HepG2 (cell line): ENCODE measurements around the gene SCAI. TPM values are rescaled to one million over a fixed set of nuclear protein-coding genes. Genes with fewer than 3 reads are reported as not detected.

Source experiments
- ATAC-seq: fragments of 200-7000 bp; cut with Tn5 transposase; 3 replicates; pipeline ENCODE4 v1.9.1; 2020; ENCODE audit warnings: mild to moderate bottlenecking, moderate library complexity
- BruUV-seq: library from RNA; stranded (reverse); fragments of 400-500 nt; replicated peaks from 2 replicates; lab custom pipeline; 2021; lab: Mats Ljungman, UMichigan
- CTCF ChIA-PET: fragments of 300-600 bp; formaldehyde crosslinking; extraction: SDS; loops from one replicate; lab custom pipeline; 2021; ENCODE audit warnings: low total read pairs, inconsistent platforms, low intra/inter-chr PET ratio; lab: Yijun Ruan, JAX
- POLR2A ChIA-PET: fragments of 350-600 bp; sonication (Branson Sonifier 250); formaldehyde crosslinking; loops from one replicate; lab custom pipeline; 2020; ENCODE audit warnings: antibody characterized with exemption, inconsistent platforms; lab: Yijun Ruan, JAX
- DNase-seq: peaks from one replicate; pipeline ENCODE4 v3.0.0-alpha.2; 2015; ENCODE audit warnings: low spot score
- FAIRE-seq: peaks from 3 replicates; lab custom pipeline; 2011; peaks lifted over from hg19 to GRCh38; lab: Jason Lieb, UNC
- H2AFZ ChIP-seq: one replicate; pipeline ENCODE4 v1.6.1; 2011; ENCODE audit warnings: low read length, inconsistent platforms
- H3K27ac ChIP-seq: fragments of 300-600 bp; 3 replicates; pipeline ENCODE4 v1.8.0; 2011; ENCODE audit warnings: mixed run types, mild to moderate bottlenecking, mixed read lengths, low read length, inconsistent platforms; ENCODE audit not compliant: insufficient read depth; ENCODE audit errors: extremely low read length
- H3K27me3 ChIP-seq, 2 experiments: fragments of 200-600 bp in 1 of 2; 2 replicates in 1 of 2; 3 replicates in 1 of 2; pipeline versions ENCODE4 v1.6.0 to v1.8.0; 2011; ENCODE audit warnings: low read length in 2 of 2, mild to moderate bottlenecking in 2 of 2, moderate library complexity in 2 of 2, inconsistent platforms in 1 of 2; ENCODE audit not compliant: insufficient read depth in 2 of 2, control insufficient read depth in 1 of 2
- H3K36me3 ChIP-seq, 2 experiments: fragments of 200-600 bp in 1 of 2; replicated peaks in 1 of 2; 2 replicates in 1 of 2; 3 replicates in 1 of 2; pipeline versions ENCODE4 v1.5.1 to v1.8.0; 2011; ENCODE audit warnings: low read length in 2 of 2, inconsistent platforms in 1 of 2; ENCODE audit not compliant: insufficient read depth in 2 of 2, control insufficient read depth in 1 of 2
- H3K4me1 ChIP-seq: 2 replicates; pipeline ENCODE4 v1.5.1; 2012; ENCODE audit warnings: low read length, inconsistent platforms; ENCODE audit not compliant: insufficient read depth
- H3K4me2 ChIP-seq: 2 replicates; pipeline ENCODE4 v1.6.0; 2011; ENCODE audit warnings: low read depth, low read length, inconsistent platforms
- H3K4me3 ChIP-seq, 3 experiments: fragments of 200-600 bp in 1 of 3; sonication (generic), shearing (Covaris generic) in 1 of 3; replicated peaks in 1 of 3; 2 replicates each; pipeline ENCODE4 v1.5.1; 2011 to 2016; ENCODE audit warnings: low read length in 3 of 3, inconsistent platforms in 2 of 3, low read depth in 2 of 3, mild to moderate bottlenecking in 2 of 3, control low read depth in 1 of 3, mixed read lengths in 1 of 3; ENCODE audit not compliant: insufficient read depth in 1 of 3
- H3K79me2 ChIP-seq: one replicate; pipeline ENCODE4 v1.6.1; 2011; ENCODE audit warnings: low read length, inconsistent platforms; ENCODE audit not compliant: insufficient read depth
- H3K9ac ChIP-seq: 2 replicates; pipeline ENCODE4 v1.6.0; 2011; ENCODE audit warnings: mild to moderate bottlenecking, low read depth, low read length, inconsistent platforms; ENCODE audit not compliant: insufficient read depth
- H3K9me3 ChIP-seq: 2 replicates; pipeline ENCODE4 v1.5.1; 2012; ENCODE audit warnings: mild to moderate bottlenecking, low read length
- H4K20me1 ChIP-seq: 2 replicates; pipeline ENCODE4 v1.6.0; 2011; ENCODE audit warnings: inconsistent platforms, mild to moderate bottlenecking, low read length, moderate library complexity; ENCODE audit not compliant: insufficient read depth
- KLF13 ChIP-seq: sonication (generic); formaldehyde crosslinking; IDR thresholded peaks from 2 replicates; pipeline ENCODE4 v1.4.0; 2020; ENCODE audit warnings: mild to moderate bottlenecking, missing genetic modification reagents
- MIER3 ChIP-seq: IDR thresholded peaks from 2 replicates; pipeline ENCODE4 v1.6.1; 2016; ENCODE audit warnings: missing compliant biosample characterization, borderline replicate concordance
- MTF1 ChIP-seq: sonication (generic); formaldehyde crosslinking; IDR thresholded peaks from 2 replicates; pipeline ENCODE4 v1.5.0; 2020; ENCODE audit warnings: missing genetic modification reagents
- PRPF4 ChIP-seq: fragments of 200-400 bp; formaldehyde crosslinking; IDR thresholded peaks from 2 replicates; pipeline ENCODE4 v1.6.1; 2016; ENCODE audit warnings: low read length, low read depth; ENCODE audit not compliant: poor library complexity, severe bottlenecking
- RFX3 ChIP-seq: IDR thresholded peaks from 2 replicates; pipeline ENCODE4 v1.6.1; 2016; ENCODE audit warnings: missing biosample characterization, missing genetic modification reagents
- ZBTB8A ChIP-seq: sonication (generic); formaldehyde crosslinking; IDR thresholded peaks from 2 replicates; pipeline ENCODE4 v1.4.0; 2020; ENCODE audit warnings: mild to moderate bottlenecking, low read depth, missing genetic modification reagents, borderline replicate concordance
- ZFP90 ChIP-seq: sonication (generic); formaldehyde crosslinking; IDR thresholded peaks from 2 replicates; pipeline ENCODE4 v1.8.0; 2022; ENCODE audit warnings: missing genetic modification reagents, mild to moderate bottlenecking, inconsistent platforms, borderline replicate concordance
- ZNF431 ChIP-seq: sonication (generic); formaldehyde crosslinking; IDR thresholded peaks from 2 replicates; pipeline ENCODE4 v1.9.0; 2022; ENCODE audit warnings: missing genetic modification reagents, low read depth, mild to moderate bottlenecking, borderline replicate concordance
- WGBS: methylation state at CpG from one replicate; pipeline ENCODE4 v1.1.6; 2017; ENCODE audit warnings: low lambda C conversion rate; 5-methylcytosine and 5-hydroxymethylcytosine counted together
- in situ Hi-C: cut with HindIII; loops from 2 replicates; pipeline ENCODE4 v1.10.0; 2017; ENCODE audit warnings: low pct_unique_long_range_greater_than_20kb; ENCODE audit not compliant: extremely low pct_ligation_motif_present
- intact Hi-C: fragments of 100-400 bp; cut with micrococcal nuclease; formaldehyde crosslinking; loops from one replicate; pipeline ENCODE4 v1.10.0; 2022; ENCODE audit not compliant: unreplicated experiment
- polyA plus RNA-seq, 8 experiments: library from polyadenylated mRNA; depleted of rRNA in 3 of 8; stranded (reverse) in 7 of 8; unstranded in 1 of 8; fragments of >200 nt; fragmentation: Illumina TruSeq in 4 of 8; extraction: Trizol in 4 of 8; gene quantifications; 2 replicates each; pipeline versions ENCODE4 v1.2.1 to v1.2.3, GENCODE V29; 2011 to 2016; ENCODE audit warnings: low read depth in 4 of 8, missing spikeins in 1 of 8, mixed read lengths in 1 of 8; ENCODE audit not compliant: insufficient read depth in 1 of 8
- total RNA-seq, 5 experiments: library from RNA; depleted of rRNA; stranded (reverse); fragments of >200 nt; fragmentation: Illumina TruSeq; extraction: Trizol; gene quantifications; 2 replicates each; pipeline ENCODE4 v1.2.3, GENCODE V29; 2016; ENCODE audit warnings: low read depth in 1 of 5
- TF ChIP-seq, protein P1 (sequence below): sonication (generic); IDR thresholded peaks from 2 replicates; pipeline ENCODE4 v1.6.1; 2016; ENCODE audit warnings: low read depth, borderline replicate concordance
- TF ChIP-seq, protein P2 (sequence below): sonication (generic); formaldehyde crosslinking; IDR thresholded peaks from 2 replicates; pipeline ENCODE4 v1.5.1; 2020; ENCODE audit warnings: mild to moderate bottlenecking, missing genetic modification reagents, borderline replicate concordance
- TF ChIP-seq, protein P3 (sequence below): sonication (generic); formaldehyde crosslinking; IDR thresholded peaks from 2 replicates; pipeline ENCODE4 v1.4.0; 2020; ENCODE audit warnings: low read depth, mild to moderate bottlenecking, missing genetic modification reagents
- TF ChIP-seq, protein P4 (sequence below): IDR thresholded peaks from 2 replicates; pipeline ENCODE4 v1.4.0; 2020; ENCODE audit warnings: mild to moderate bottlenecking, missing genetic modification reagents

The SCAI gene
- total and polyA plus RNA-seq, 2 of the 13 experiments (the other 11 are each of a cell fraction or from before 2014, with no cell fraction given) = 4.4 to 8.4 TPM

DNA sequence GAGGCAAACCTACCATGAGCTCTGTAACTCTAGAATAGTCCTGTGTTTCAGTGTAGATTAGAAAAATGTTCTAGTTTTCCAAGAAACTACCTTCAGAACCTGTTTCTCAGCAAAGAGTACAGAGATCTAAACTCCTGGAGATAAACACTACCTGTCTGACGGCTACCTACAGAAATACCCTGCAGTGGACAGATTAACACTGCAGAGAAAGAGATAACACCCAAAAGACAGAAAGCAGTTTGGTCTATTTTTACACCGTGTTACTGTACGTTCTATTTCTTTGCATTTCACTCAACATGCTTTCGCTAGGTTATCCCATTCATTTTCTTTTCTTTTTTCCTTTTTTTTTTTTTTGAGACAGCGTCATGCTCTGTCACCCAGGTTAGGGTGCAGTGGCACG is 11.6 kb downstream of the SCAI start:
- peaks cover 3% of the 10 kb centered on the region for H3K79me2 ChIP-seq
- TF ChIP-seq PRPF4 (no peak), MIER3 (CRISPR knock-in tag) (no peak), ZFP90 (CRISPR knock-in tag) (no peak), ZNF431 (CRISPR knock-in tag) (no peak), ZBTB8A (CRISPR knock-in tag) (no peak), MTF1 (CRISPR knock-in tag) (no peak), KLF13 (no peak), RFX3 (CRISPR knock-in tag) (no peak)
- TF ChIP-seq, protein P1, sequence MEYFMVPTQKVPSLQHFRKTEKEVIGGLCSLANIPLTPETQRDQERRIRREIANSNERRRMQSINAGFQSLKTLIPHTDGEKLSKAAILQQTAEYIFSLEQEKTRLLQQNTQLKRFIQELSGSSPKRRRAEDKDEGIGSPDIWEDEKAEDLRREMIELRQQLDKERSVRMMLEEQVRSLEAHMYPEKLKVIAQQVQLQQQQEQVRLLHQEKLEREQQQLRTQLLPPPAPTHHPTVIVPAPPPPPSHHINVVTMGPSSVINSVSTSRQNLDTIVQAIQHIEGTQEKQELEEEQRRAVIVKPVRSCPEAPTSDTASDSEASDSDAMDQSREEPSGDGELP = no peak
- TF ChIP-seq, protein P2, sequence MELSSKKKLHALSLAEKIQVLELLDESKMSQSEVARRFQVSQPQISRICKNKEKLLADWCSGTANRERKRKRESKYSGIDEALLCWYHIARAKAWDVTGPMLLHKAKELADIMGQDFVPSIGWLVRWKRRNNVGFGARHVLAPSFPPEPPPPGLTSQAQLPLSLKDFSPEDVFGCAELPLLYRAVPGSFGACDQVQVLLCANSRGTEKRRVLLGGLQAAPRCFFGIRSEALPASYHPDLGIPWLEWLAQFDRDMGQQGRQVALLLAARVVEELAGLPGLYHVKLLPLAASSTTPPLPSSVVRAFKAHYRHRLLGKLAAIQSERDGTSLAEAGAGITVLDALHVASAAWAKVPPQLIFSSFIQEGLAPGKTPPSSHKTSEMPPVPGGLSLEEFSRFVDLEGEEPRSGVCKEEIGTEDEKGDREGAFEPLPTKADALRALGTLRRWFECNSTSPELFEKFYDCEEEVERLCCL (CRISPR knock-in tag) = no peak
- TF ChIP-seq, protein P3, sequence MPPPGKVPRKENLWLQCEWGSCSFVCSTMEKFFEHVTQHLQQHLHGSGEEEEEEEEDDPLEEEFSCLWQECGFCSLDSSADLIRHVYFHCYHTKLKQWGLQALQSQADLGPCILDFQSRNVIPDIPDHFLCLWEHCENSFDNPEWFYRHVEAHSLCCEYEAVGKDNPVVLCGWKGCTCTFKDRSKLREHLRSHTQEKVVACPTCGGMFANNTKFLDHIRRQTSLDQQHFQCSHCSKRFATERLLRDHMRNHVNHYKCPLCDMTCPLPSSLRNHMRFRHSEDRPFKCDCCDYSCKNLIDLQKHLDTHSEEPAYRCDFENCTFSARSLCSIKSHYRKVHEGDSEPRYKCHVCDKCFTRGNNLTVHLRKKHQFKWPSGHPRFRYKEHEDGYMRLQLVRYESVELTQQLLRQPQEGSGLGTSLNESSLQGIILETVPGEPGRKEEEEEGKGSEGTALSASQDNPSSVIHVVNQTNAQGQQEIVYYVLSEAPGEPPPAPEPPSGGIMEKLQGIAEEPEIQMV = no peak
- TF ChIP-seq, protein P4, sequence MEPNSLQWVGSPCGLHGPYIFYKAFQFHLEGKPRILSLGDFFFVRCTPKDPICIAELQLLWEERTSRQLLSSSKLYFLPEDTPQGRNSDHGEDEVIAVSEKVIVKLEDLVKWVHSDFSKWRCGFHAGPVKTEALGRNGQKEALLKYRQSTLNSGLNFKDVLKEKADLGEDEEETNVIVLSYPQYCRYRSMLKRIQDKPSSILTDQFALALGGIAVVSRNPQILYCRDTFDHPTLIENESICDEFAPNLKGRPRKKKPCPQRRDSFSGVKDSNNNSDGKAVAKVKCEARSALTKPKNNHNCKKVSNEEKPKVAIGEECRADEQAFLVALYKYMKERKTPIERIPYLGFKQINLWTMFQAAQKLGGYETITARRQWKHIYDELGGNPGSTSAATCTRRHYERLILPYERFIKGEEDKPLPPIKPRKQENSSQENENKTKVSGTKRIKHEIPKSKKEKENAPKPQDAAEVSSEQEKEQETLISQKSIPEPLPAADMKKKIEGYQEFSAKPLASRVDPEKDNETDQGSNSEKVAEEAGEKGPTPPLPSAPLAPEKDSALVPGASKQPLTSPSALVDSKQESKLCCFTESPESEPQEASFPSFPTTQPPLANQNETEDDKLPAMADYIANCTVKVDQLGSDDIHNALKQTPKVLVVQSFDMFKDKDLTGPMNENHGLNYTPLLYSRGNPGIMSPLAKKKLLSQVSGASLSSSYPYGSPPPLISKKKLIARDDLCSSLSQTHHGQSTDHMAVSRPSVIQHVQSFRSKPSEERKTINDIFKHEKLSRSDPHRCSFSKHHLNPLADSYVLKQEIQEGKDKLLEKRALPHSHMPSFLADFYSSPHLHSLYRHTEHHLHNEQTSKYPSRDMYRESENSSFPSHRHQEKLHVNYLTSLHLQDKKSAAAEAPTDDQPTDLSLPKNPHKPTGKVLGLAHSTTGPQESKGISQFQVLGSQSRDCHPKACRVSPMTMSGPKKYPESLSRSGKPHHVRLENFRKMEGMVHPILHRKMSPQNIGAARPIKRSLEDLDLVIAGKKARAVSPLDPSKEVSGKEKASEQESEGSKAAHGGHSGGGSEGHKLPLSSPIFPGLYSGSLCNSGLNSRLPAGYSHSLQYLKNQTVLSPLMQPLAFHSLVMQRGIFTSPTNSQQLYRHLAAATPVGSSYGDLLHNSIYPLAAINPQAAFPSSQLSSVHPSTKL = no peak

More for the DNA sequence above, 11.6 kb downstream of the SCAI start:
- Histone ChIP-seq H3K4me2 (no peak overlapping the region), H2AFZ (no peak overlapping the region), H3K27me3 (no peaks in the 10 kb centered on the region), H3K36me3 (no peaks in the 10 kb centered on the region), H4K20me1 (no peaks in the 10 kb centered on the region), H3K9me3 (no peaks in the 10 kb centered on the region), H3K9ac (no peak overlapping the region), H3K4me1 (no peaks in the 10 kb centered on the region), H3K4me3 (no peak overlapping the region), H3K27ac (no peak overlapping the region)
- FAIRE-seq = no peak
- BruUV-seq = no TSS peak
- no peak for ATAC-seq
- no peak for DNase-seq
- CTCF ChIA-PET = no interaction called here
- 91% methylated on average over 6 of the region's 6 CpGs for WGBS
- in situ Hi-C loops = no loop called here
- intact Hi-C loops = no loop called here
- POLR2A ChIA-PET = interaction anchor here (1.6 kb wide), 1 partner anchor 181 kb away, joined by 4 read pairs; no protein-coding TSS in a partner anchor
